Fibroblast of the aortic adventitia (primary cell): ENCODE measurements around the gene CRACR2A. TPM values are rescaled to one million over a fixed set of nuclear protein-coding genes. Genes with fewer than 3 reads are reported as not detected.

Experiments
- DNase-seq: peaks from one replicate; pipeline ENCODE4 v3.0.0-alpha.2; 2010; ENCODE audit warnings: low read depth
- H3K4me3 ChIP-seq: 2 replicates; pipeline ENCODE4 v1.5.1; 2011; ENCODE audit warnings: low read depth, mild to moderate bottlenecking, control low read depth, low read length, moderate library complexity
- CTCF ChIP-seq: IDR thresholded peaks from 2 replicates; pipeline ENCODE4 v1.5.1; 2011; ENCODE audit warnings: mild to moderate bottlenecking, low read length, control low read depth, inconsistent platforms; ENCODE audit not compliant: insufficient read depth
- total RNA-seq: library from RNA; depleted of rRNA; stranded (reverse); fragments of >200 nt; gene quantifications from 2 replicates; pipeline ENCODE4 v1.2.3, GENCODE V29; 2012; ENCODE audit warnings: low replicate concordance

Gene CRACR2A
- total RNA-seq, 1 donor = 4.8 TPM

GRCh38 chr12:3718100-3718499 is 34.8 kb downstream of the CRACR2A start:
- TF ChIP-seq CTCF = no peak
- H3K4me3 ChIP-seq = no peak overlapping the region
- DNase-seq = no peak

- no peak for TF ChIP-seq CTCF
- DNase-seq = no peak
- H3K4me3 ChIP-seq = no peak overlapping the region
Observed at GRCh38 chr12:3717283-3717898, 35.5 kb downstream of the CRACR2A start.

- no peak for DNase-seq
- no peak for TF ChIP-seq CTCF
Observed at GRCh38 chr12:3715999-3716398, 36.9 kb downstream of the CRACR2A start.

GRCh38 chr12:3713947-3714346 is 39.0 kb downstream of the CRACR2A start:
- no peak for DNase-seq
- no peak for TF ChIP-seq CTCF
- no peak overlapping the region for H3K4me3 ChIP-seq

More at GRCh38 chr12:3715999-3716398, 36.9 kb downstream of the CRACR2A start:
- H3K4me3 ChIP-seq = no peak overlapping the region

- DNase-seq = no peak
- no peak for TF ChIP-seq CTCF
- no peak overlapping the region for H3K4me3 ChIP-seq
Observed at GRCh38 chr12:3713483-3713882, 39.4 kb downstream of the CRACR2A start.

- DNase-seq = no peak
- no peak for TF ChIP-seq CTCF
- H3K4me3 ChIP-seq = no peak overlapping the region
Observed at GRCh38 chr12:3712209-3712992, 40.5 kb downstream of the CRACR2A start.
